DMS53 (cell line): ENCODE measurements around the gene MINAR1.
"Not testable (repeated sequence)": the region's sequence is repeated elsewhere in the genome, so short reads cannot be mapped to it uniquely, and the experiment has no call there.

Source experiments
- DNase-seq: peaks from one replicate; lab custom pipeline; 2025; lab: John Stamatoyannopoulos, UW

The MINAR1 gene, protein sequence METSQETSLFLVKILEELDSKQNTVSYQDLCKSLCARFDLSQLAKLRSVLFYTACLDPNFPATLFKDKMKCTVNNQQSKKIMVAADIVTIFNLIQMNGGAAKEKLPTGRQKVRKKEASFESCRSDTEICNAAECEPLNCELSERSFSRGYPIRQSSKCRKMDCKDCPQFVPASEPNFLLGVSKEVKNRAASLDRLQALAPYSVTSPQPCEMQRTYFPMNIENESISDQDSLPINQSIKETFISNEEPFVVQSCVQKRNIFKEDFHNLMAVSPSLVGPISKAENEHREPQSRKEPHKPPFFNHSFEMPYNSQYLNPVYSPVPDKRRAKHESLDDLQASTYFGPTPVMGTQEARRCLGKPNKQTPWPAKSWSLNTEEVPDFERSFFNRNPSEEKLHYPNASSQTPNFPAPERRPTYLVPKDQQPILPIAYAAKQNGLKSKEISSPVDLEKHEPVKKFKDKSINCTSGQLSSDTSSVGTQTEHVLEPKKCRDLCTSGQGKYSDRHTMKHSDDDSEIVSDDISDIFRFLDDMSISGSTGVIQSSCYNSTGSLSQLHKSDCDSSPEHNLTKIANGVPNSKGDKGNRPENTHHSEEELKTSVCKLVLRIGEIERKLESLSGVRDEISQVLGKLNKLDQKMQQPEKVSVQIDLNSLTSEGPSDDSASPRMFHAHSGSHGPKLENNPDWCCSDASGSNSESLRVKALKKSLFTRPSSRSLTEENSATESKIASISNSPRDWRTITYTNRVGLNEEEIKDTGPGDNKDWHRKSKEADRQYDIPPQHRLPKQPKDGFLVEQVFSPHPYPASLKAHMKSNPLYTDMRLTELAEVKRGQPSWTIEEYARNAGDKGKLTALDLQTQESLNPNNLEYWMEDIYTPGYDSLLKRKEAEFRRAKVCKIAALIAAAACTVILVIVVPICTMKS

DNA sequence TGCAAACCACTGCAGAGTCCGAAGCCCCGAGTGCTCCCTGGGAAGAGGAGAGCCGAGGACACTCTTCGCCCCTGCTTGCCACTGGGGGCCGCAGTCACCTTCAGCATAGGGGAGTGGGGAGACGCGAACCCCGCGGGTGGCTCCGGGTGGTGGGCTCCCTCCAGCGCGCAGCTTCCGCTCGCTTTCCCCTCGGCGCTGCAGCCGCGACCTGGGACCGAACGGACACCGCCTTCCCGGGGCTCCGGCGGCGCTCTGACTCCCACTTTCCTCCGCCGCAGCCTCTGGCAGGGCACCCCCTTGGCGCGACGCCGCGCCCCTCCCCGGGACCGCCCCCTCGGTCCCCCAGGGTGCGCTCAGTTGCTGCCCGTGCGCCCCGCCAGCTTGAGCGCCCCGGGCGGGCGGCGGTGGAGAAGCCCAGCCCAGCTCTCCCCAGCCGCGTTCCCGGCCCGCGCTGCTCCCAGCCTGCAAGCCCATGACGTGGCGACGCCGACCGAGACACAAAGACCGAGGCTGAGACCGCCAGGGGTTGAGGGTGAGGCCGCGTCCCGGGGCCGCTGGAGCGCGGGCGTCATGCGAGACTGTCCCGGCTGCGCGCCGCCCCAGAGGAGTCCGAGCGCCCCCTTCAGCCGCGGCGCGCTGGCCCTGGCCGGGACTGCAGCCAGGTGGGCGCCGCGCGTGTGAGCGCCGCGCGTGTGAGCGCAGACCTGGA is at the start of gene MINAR1:
MINAR1 (plus strand) TSS at position 701 of the 709 bp plus-strand sequence. CDS start 23,812 bp downstream, outside the sequence.
- DNase-seq, result peak; percentile 25

DNA sequence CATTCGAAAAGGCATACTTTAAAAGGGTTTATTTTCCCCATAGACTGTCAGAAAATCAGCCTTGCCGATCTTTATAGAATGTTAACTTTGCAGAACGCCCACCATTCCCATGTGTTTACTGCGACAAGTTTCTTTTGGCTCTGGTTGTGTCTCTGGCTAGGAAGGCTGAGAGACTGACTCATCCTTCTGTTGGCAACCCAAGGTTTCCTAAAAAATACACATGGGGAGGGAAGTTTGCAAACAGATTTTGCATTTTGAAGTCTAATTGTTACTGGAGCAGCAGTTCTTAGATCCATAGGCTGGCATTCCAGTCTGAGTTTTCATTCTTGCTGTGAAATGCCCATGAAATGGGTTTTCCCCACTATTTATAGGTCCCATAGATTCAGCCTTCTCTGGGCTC is 37.9 kb upstream of the MINAR1 start:
- DNase-seq, result no peak

DNA sequence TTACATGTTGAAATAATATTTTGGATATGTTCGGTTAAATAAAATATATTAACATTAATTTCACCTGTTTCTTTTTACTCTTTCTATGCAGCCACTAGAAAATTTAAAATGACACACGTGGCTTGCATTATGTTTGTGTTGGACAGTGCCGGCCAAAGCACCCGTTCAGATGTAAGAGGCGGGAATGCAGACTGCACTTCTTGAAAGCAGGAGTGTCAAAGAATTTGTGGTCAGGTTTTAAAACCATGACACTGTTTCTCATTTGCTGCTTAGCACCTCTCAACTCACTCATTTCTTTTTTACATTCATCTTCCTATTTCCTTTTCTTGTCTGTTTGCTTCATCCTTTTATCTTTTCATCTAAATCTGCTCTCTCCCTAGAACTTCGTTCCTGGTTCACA is 35.3 kb upstream of the MINAR1 start:
- no peak for DNase-seq

DNA sequence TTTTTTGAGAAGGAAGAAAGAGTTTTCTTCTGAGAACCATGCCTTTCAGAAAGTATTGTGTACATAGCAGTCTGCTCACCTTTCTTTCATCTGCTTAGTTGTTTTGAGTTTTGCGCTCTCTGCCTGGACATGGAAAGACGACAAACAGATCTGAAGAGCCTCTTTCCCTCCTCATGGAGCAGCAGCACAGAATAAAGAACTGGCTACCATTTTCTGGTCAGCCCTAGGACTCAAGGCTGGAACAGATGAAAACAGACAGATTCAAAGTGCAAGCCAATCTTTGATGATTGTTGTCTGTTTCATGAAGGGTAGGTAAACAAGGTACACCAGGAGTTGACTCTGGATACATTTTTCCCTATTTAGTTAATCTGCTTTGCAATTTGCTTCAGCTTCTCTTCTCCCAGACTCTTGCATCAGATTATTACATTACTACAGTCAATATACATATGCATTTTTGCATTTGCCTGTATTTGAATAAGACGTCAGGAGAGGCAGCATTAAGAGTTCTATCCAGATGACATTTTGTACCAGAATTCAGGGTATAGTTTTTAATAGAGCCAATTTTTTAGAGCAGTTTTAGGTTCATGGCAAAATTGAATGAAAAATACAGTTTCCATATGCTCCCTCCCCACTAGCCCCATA is 34.7 kb upstream of the MINAR1 start:
- DNase-seq, result no peak

DNA sequence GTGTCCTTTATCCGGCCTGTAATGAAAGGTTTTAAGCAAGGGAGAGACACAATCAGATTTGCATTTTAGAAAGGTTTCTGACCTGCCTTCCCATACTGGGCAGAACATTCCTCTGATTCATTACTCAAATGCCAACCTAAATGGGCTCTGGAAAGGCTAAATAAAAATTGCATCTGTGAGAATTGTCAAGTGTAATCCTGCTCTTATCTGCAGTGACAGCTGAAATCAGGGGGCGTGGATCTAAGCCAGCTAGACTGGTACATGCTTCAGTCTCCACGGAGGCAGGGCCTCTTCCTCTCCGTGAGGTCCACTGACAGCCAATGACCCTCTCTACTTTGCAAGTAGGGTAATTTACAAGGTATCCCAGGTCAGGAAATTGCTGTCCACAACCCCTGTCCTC is 32.5 kb upstream of the MINAR1 start:
- no peak for DNase-seq

DNA sequence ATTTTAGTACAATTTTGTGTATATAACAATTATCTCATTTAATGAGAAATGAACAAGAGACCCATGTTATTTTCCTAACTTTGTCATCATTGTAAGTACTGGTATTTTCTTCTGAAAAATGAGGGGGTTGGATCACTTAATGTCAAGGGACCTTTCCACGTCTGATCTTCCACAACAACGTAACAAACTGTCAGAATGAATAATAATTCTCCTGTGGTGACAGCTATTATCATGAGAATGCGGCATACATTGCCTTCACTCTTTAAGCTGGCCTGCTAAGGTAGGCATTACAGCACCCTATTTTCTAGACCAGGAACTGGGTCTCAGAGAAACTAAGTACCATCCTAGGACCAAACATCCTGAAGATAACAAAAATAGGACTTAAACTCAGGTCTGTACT is 31.5 kb upstream of the MINAR1 start:
- no peak for DNase-seq

DNA sequence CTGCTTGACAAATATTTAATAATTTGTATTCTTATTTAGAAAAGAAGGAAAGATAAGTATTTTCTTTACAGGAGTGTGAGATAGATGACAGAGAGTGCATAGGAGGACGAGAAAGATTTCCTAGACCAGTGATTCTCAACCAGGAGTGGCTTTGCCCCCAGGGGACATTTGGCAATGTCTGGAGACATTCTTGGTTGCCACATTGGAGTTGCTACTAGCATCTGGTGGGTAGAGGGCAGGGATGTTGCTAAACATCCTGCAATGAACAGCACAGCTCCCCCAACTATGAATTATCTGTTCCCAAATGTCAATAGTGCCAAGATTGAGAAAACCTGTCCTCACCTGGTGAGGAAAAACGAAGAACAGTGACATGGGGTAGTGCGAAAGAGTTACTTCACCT is 30.8 kb upstream of the MINAR1 start:
- DNase-seq, result no peak

DNA sequence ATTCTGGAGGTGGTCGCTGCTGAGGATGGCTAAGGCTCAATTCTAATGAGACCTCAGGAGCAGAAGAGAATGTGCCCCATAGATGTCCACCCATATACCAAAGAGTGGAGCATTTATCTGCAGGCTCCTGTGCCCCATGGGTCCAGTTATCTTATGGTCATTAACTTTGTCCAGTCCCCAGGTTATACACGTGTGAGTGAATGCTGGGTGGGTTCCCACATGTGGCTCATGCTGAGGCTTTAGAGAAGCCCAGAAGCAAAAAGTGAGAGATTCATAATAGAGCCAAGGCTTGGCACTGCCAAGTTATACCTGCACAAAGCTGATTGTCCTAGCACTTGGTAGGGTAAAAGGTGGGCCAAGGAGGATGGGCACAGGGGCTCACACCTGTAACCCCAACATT is 30.0 kb upstream of the MINAR1 start:
- no peak for DNase-seq

DNA sequence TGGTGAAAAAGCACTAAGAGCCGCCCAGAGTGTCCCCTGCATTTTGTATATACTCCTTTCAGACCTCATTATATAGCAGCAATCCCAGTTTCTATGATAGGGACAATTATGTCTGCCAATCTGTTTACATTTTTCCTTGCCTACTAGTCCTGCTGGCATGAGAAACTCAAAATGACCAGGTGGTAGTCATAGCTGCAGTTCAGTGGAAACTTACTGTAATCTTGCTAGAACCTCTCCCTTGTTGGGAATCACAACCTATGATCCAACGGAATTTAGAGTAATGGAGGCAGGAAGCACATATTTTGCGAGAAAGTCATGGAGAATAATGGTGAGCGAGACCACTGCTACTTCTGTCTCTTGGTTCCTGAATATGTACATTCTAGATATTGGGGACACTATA is 28.6 kb upstream of the MINAR1 start:
- DNase-seq, result no peak

DNA sequence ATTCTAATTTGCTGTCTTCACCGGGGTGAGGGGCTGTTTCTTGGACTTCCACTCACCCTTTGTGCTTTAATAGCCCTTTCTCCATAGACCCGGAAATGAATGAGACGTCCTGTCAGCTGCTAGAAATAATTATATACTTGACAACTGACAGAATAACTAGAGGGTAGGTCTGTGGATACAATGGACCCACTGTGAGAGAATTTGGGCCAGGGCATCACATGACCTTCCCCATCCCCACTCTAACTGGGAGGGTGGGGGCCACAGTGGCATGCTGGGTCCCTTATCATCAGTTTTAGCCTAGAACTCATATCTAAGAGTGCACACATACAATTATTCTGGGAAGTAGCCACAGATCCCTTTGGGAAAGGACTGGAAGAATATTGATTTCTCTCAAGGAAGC is 25.9 kb upstream of the MINAR1 start:
- DNase-seq, result no peak

DNA sequence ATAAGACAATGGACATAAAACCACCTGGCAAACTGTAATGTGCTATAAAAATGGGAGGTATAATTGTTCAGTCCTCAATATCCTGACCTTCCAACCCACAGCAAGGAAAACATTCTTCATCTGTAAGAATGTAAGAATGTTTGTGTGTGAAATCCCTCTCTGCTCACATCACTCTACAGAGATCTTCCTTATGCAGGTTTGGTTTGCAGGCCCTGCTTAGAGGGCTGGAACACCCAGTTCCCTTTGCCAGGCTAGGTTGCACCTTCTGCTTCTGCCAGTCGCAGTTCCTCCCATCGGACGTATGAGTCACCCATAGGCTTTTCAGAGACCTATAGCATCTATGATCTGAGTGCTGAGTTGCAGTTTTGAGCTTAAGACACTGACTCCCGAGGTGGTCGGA is 24.1 kb upstream of the MINAR1 start:
- DNase-seq, result no peak

DNA sequence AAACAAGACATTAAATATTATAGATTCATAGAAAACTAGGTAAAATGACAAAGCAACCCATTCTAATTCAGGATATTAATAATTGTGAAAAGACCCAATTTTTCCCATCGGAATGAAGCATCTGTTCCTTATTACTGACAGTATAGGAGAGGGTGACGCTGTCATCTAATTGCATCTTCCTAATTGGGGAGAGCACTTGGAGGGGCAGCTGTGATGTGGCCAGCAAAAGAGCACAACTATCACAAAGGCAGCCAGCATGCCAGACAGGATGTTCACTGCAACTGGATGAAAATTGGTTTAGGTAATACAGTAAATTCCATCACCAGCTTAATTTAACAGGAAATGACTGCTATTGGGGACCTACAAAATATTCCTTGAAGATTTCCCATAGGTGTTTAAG is 21.9 kb upstream of the MINAR1 start:
- no peak for DNase-seq

DNA sequence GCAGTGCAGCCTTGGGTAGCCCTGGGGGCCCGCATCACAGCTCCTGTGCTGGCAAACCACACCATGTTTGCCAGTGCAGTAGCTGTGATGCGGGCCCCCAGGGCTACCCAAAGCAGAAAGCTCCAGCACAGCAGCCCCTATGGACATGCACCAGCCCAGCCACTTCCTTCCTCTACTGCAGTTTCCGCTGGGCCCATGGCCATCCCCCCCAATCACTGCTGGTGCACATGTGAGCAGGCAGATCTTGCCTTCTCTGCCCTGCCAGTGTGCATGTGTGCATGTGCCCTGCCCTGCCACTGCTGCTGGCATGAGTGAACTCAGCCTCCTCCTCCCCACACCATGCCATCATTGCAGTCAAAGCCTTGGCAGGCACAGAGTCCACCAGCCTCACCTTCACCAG is 20.1 kb upstream of the MINAR1 start:
- DNase-seq, result no peak

DNA sequence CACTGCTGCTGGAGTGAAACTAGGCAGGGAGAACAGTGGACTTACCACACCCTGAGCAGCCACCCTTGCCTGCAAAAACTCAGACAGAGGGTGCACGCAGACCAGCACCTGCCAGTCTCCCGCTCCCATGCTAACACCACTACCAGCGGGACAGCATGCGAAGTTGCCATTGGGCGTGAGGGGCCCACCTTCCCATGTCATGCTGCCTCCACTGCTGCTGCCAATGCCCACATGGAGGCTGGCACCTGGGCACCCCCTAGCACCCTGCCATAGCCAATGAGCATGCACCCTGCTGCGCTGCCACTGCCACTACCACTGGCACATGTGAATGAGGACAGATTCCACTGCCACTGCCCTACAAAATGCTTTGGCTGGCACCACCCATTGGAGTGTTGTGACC is 19.7 kb upstream of the MINAR1 start:
- DNase-seq, result no peak

DNA sequence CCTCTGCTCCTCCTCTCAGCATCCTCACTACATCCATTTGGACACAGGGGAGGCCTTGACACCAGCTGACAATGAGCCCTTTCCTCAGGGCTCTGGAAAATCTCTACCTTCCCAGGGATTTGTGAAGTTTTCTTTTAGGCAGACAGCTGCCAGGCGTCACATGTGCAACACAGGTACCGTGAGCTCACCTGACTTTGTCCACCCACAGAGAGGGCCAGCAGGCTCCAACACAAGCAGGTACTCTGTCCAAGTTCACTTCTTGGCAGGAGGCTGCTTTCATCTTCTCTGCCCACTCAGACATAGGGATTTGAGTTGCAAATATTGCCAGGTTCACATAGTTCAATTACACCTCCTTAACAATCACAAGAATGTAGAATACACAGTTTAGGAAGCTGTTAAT is 15.3 kb upstream of the MINAR1 start:
- no peak for DNase-seq

DNA sequence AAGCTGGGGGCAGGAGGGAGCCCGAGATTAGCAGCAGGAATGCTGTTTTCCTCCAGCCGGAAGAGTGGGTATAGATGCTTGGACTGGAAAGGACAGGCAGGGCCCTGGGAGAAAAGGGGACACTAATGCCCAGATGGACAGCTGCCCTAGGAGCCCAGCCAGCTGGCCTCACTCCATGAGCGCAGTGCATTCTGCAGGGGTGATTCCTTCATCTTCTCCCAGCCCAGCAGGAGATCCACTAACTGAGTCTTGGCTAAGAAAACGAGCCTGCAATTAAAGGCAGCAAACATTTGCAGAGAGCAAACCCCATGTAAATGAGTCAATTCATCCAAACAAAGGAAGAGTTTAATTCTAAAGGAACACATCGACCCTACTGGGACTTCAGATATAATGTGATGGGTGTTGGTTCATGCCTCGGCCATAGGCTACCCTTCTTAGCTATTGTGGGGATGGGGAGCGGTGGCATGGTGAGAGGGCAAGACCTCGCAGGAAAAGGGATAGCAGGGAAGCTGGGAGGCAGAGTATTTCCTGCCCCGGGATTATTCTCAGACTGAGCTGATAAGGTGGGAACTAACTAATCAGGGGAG is 13.3 kb upstream of the MINAR1 start:
- DNase-seq, result no peak

DNA sequence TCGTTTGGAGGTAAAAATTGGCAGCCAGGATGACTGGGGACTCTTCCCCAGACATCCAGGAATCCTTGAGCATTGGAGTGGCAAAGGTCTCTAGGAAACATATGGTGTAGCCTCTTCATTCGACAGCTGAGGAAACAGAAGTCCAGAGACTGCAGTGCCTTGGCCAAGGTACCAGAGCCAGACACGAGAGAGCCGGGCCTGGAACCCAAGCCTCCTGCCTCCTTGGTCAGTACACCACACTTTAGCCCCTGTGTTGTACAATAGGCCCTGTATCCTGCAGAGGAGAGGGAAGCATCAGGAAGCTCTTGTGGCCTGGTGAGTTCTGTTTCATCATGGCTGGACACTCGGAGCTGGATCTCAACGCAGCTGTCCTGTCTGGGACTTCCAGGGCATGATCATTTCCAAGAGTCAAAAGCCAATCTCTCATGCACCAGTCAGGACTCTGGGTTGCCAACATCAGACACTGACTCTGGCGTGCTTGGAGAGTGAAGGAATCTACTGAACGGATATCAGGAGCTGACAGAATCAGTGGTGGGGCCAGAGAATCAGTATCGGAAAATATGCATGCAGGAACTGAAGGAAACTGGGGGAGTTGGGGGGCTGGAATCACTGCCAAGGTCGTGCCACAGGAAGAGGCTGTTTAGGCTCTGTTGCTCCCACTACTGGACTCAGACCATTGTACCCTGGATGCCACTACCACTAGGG is 6.4 kb upstream of the MINAR1 start:
- no peak for DNase-seq

DNA sequence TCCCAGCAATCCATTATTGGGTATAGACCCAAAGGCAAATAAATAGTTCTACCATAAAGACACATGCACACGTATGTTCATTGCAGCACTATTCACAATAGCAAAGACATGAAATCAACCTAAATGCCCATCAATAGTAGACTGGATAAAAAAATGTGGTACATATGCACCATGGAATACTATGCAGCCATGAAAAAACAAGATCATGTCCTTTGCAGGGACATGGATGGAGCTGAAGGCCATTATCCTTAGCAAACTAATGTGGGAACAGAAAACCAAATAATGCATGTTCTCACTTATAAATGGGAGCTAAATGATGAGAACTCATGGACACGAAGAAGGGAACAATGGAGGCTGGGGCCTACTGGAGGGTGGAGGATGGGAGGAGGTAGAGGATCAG is 5.2 kb upstream of the MINAR1 start:
- not testable (repeated sequence) for DNase-seq

DNA sequence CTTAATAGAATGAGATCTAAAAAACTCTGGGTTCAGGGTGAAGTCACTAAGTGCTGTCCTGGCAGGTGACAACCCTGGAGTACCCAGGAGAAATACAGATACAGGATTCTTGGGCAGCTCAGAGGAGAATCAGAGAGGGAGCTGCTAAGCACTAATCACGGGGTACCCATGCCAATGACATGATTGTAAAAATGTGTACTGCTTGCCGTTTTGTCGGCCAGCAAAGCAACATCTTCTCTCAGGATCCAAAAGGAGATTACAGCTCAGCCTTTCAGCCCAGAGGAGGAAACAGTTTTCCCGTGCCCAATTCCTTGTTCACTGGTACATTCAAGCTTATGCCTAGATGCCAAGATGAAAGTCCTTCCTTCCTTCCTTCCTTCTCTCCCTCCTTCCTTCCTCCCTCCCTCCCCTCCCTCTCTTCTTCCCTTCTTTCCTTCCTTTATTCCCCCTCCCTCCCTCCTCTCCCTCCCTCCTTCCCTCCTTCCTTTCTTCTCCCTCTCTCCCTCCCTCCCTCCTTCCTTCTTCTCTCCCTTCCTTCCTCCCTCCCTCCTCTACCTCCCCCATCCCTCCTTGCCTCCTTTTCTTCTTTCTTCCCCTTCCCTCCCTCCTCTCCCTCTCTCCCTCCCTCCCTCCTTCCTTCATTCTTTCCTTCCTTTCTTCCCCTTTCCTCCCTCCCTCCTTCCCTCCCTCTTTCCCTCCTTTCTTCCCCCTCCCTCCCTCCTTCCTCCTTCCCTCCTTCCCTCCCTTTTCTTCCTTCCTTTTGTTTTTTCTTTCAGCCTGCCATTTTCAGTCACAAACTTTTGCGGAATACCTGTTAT is 4.1 kb upstream of the MINAR1 start:
- DNase-seq, result no peak
